GM20431 (cell line): ENCODE measurements around the gene TMEM178B.

Source experiments
- in situ Hi-C: fragments of 300-500 bp; cut with MseI, MboI; formaldehyde crosslinking; loops from one replicate; pipeline ENCODE4 v1.15.0; 2020; ENCODE audit warnings: low sequenced_read_pairs; ENCODE audit not compliant: unreplicated experiment

Gene TMEM178B

GRCh38 chr7:141340991-141341390, 267.1 kb downstream of the TMEM178B start:
- in situ Hi-C loops = no loop called here

- in situ Hi-C loops = no loop called here
Observed at GRCh38 chr7:141342621-141343408, 269.0 kb downstream of the TMEM178B start.

- in situ Hi-C loops = no loop called here
Observed at GRCh38 chr7:141344153-141344935, 270.5 kb downstream of the TMEM178B start.

GRCh38 chr7:141348728-141349127, 274.9 kb downstream of the TMEM178B start:
- in situ Hi-C loops = no loop called here

GRCh38 chr7:141349338-141349737, 275.5 kb downstream of the TMEM178B start:
- in situ Hi-C loops = no loop called here

- in situ Hi-C loops = no loop called here
Observed at GRCh38 chr7:141349804-141350203, 275.9 kb downstream of the TMEM178B start.

GRCh38 chr7:141351175-141351574, 277.3 kb downstream of the TMEM178B start:
- in situ Hi-C loops = no loop called here

GRCh38 chr7:141352955-141353354, 279.1 kb downstream of the TMEM178B start:
- in situ Hi-C loops = no loop called here

- in situ Hi-C loops = no loop called here
Observed at GRCh38 chr7:141354251-141354650, 280.4 kb downstream of the TMEM178B start.

GRCh38 chr7:141355032-141355431, 281.2 kb downstream of the TMEM178B start:
- in situ Hi-C loops = no loop called here

GRCh38 chr7:141356161-141356560, 282.3 kb downstream of the TMEM178B start:
- in situ Hi-C loops = no loop called here

GRCh38 chr7:141358386-141358785, 284.5 kb downstream of the TMEM178B start:
- in situ Hi-C loops = no loop called here

- in situ Hi-C loops = no loop called here
Observed at GRCh38 chr7:141359262-141359661, 285.4 kb downstream of the TMEM178B start.

GRCh38 chr7:141359740-141360415, 286.0 kb downstream of the TMEM178B start:
- in situ Hi-C loops = no loop called here

- in situ Hi-C loops = no loop called here
Observed at GRCh38 chr7:141360416-141360760, 286.5 kb downstream of the TMEM178B start.

GRCh38 chr7:141360803-141361202, 286.9 kb downstream of the TMEM178B start:
- in situ Hi-C loops = no loop called here

GRCh38 chr7:141361479-141361878, 287.6 kb downstream of the TMEM178B start:
- in situ Hi-C loops = no loop called here

GRCh38 chr7:141361960-141362359, 288.1 kb downstream of the TMEM178B start:
- in situ Hi-C loops = no loop called here

GRCh38 chr7:141362580-141363435, 288.9 kb downstream of the TMEM178B start:
- in situ Hi-C loops = no loop called here

- in situ Hi-C loops = no loop called here
Observed at GRCh38 chr7:141363748-141364147, 289.9 kb downstream of the TMEM178B start.
